ENCODE results near the gene COL25A1.
"Not testable (repeated sequence)": the region's sequence is repeated elsewhere in the genome, so short reads cannot be mapped to it uniquely, and the experiment has no call there.

The COL25A1 gene

GRCh38 chr4:109009909-109010308 is 292.5 kb downstream of the COL25A1 start:
- peak; percentile 76 for DNase-seq

GRCh38 chr4:109007976-109008375 is 294.5 kb downstream of the COL25A1 start:
- DNase-seq = no peak

- no peak for DNase-seq
These were observed 296.9 kb downstream of the COL25A1 start for GRCh38 chr4:109005523-109005922.

GRCh38 chr4:109004418-109004817 is 298.0 kb downstream of the COL25A1 start:
- no peak for DNase-seq

GRCh38 chr4:109003964-109004363 is 298.5 kb downstream of the COL25A1 start:
- no peak for DNase-seq

GRCh38 chr4:108991551-108992328 is 310.7 kb downstream of the COL25A1 start:
- DNase-seq = no peak

- DNase-seq = no peak
These were observed 313.8 kb downstream of the COL25A1 start for GRCh38 chr4:108988464-108989195.

GRCh38 chr4:108984495-108984894 is 318.0 kb downstream of the COL25A1 start:
- DNase-seq = not testable (repeated sequence)

- no peak for DNase-seq
These were observed 319.9 kb downstream of the COL25A1 start for GRCh38 chr4:108982402-108983185.

- no peak for DNase-seq
These were observed 321.8 kb downstream of the COL25A1 start for GRCh38 chr4:108980455-108981239.

- no peak for DNase-seq
These were observed 322.7 kb downstream of the COL25A1 start for GRCh38 chr4:108979759-108980158.

- no peak for DNase-seq
These were observed 324.4 kb downstream of the COL25A1 start for GRCh38 chr4:108978066-108978465.

- DNase-seq = no peak
These were observed 329.7 kb downstream of the COL25A1 start for GRCh38 chr4:108972613-108973283.

GRCh38 chr4:108971473-108971872 is 331.0 kb downstream of the COL25A1 start:
- no peak for DNase-seq

- no peak for DNase-seq
These were observed 336.9 kb downstream of the COL25A1 start for GRCh38 chr4:108965472-108966076.

GRCh38 chr4:108965016-108965415 is 337.4 kb downstream of the COL25A1 start:
- no peak for DNase-seq

- DNase-seq = no peak
These were observed 338.5 kb downstream of the COL25A1 start for GRCh38 chr4:108963910-108964309.

- DNase-seq = no peak
These were observed 343.0 kb downstream of the COL25A1 start for GRCh38 chr4:108959491-108959890.

GRCh38 chr4:108954880-108955279 is 347.6 kb downstream of the COL25A1 start:
- DNase-seq = no peak

GRCh38 chr4:108953941-108954340 is 348.5 kb downstream of the COL25A1 start:
- no peak for DNase-seq

GRCh38 chr4:108950158-108950915 is 352.1 kb downstream of the COL25A1 start:
- DNase-seq = no peak

Data from NCI-H524 treated with DMSO at 0.1 percent for 48 hours (cell line).